Neuron (in vitro differentiated cells): Measurements from ENCODE around the gene MAP2K5.

Source experiments
- H2AFZ ChIP-seq: one replicate; pipeline ENCODE4 v1.6.1; 2013; ENCODE audit warnings: low read depth, mild to moderate bottlenecking, inconsistent platforms, low read length, moderate library complexity
- H3K27me3 ChIP-seq: one replicate; pipeline ENCODE4 v1.6.1; 2013; ENCODE audit warnings: low read length; ENCODE audit not compliant: insufficient read depth
- H3K36me3 ChIP-seq: one replicate; pipeline ENCODE4 v1.6.1; 2013; ENCODE audit warnings: low read length; ENCODE audit not compliant: insufficient read depth
- H3K4me1 ChIP-seq: one replicate; pipeline ENCODE4 v1.6.1; 2013; ENCODE audit warnings: low read length; ENCODE audit not compliant: insufficient read depth
- H3K4me3 ChIP-seq: 2 replicates; pipeline ENCODE4 v1.5.1; 2013; ENCODE audit warnings: mild to moderate bottlenecking, low read length, moderate library complexity
- H3K9me3 ChIP-seq: one replicate; pipeline ENCODE4 v1.6.1; 2013; ENCODE audit warnings: low read length

MAP2K5 gene

GRCh38 chr15:67850336-67850735, 307.8 kb downstream of the MAP2K5 start:
- Histone ChIP-seq H3K27me3 (no peaks in the 10 kb centered on the region), H3K36me3 (no peaks in the 10 kb centered on the region), H3K4me1 (peaks cover 3% of the 10 kb centered on the region), H3K9me3 (no peaks in the 10 kb centered on the region), H2AFZ (no peak overlapping the region), H3K4me3 (no peak overlapping the region)

DNA sequence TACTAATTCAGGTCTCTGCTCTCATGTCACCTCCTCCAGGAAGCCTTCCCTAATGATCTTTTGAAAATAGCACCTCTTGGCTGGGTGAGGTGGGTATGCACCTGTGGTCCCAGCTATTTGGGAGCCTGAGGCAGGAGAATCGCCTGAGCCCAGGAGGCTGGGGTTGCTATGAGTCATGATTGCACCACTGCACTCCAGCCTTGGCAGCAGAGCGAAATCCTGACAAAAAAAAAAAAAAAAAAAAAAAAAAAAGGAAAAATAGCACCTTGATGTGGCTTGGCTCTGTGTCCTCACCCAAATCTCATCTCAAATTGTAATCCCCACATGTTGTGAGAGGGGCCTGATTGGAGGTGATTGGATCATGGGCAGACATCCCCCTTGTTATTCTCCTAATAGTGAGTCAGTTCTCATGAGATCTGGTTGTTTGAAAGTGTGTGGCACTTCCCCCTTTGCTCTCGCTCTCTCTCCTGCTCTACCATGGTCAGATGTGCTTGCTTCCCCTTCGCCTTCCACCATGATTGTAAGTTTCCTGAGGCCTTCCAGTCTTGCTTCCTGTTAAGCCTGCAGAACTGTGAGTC, 308.6 kb downstream of the MAP2K5 start:
- H3K27me3 ChIP-seq: no peaks in the 10 kb centered on the region
- no peaks in the 10 kb centered on the region for H3K4me1 ChIP-seq
- no peaks in the 10 kb centered on the region for H3K9me3 ChIP-seq
- no peak overlapping the region for H2AFZ ChIP-seq
- no peak overlapping the region for H3K4me3 ChIP-seq
- H3K36me3 ChIP-seq: no peaks in the 10 kb centered on the region

- H3K4me1 ChIP-seq: no peaks in the 10 kb centered on the region
- no peaks in the 10 kb centered on the region for H3K27me3 ChIP-seq
- no peak overlapping the region for H3K4me3 ChIP-seq
- no peaks in the 10 kb centered on the region for H3K9me3 ChIP-seq
- no peaks in the 10 kb centered on the region for H3K36me3 ChIP-seq
- no peak overlapping the region for H2AFZ ChIP-seq
These were observed 309.9 kb downstream of the MAP2K5 start for GRCh38 chr15:67852418-67852817.

DNA sequence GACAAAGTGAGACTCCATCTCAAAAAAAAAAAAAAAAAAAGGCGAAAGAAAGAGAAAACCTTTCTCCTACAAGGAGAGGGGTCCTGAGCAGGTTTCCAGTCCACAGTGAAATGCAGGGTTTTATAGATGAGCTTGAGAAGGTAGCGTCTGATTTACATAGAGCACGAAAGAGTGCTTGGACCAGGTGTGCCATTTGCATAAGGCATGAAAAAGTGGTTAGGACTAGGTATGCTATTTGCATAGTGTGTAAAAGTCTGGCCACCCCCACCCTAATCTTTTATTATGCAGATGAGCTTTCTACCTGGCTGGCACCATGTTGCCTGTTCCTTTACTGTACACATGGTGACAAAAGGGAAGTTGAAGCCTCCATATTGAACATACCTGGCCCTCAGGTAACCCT, 311.0 kb downstream of the MAP2K5 start:
- no peaks in the 10 kb centered on the region for H3K4me1 ChIP-seq
- H3K9me3 ChIP-seq: no peaks in the 10 kb centered on the region
- H2AFZ ChIP-seq: no peak overlapping the region
- no peaks in the 10 kb centered on the region for H3K27me3 ChIP-seq
- no peaks in the 10 kb centered on the region for H3K36me3 ChIP-seq
- no peak overlapping the region for H3K4me3 ChIP-seq

DNA sequence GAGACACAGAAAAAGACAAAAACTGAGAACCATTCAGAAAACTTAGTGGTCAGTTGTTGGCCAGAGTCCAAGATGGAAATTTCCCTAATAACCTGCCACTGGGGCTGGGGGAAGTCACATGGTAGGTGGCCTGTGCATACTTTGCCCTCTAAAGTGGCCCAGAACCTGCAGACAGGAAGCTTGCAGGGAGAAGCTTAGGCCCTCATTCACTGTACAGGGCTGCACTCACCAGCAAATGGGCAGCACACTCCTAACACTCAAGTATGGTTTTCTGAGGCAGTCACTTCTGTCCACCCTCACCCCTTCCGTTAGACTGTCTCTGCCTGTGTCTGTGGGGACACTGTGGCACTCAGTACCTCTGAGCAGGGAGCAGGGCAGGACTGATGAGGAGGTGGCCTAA, 311.9 kb downstream of the MAP2K5 start:
- Histone ChIP-seq H3K9me3 (no peaks in the 10 kb centered on the region), H3K4me3 (no peak overlapping the region)

GRCh38 chr15:67855842-67856241, 313.3 kb downstream of the MAP2K5 start:
- Histone ChIP-seq H3K4me1 (no peaks in the 10 kb centered on the region), H2AFZ (no peak overlapping the region), H3K9me3 (no peaks in the 10 kb centered on the region), H3K27me3 (no peaks in the 10 kb centered on the region), H3K4me3 (no peak overlapping the region), H3K36me3 (no peaks in the 10 kb centered on the region)

More for the DNA sequence above, 311.9 kb downstream of the MAP2K5 start:
- H3K36me3 ChIP-seq: no peaks in the 10 kb centered on the region
- H3K4me1 ChIP-seq: no peaks in the 10 kb centered on the region
- no peaks in the 10 kb centered on the region for H3K27me3 ChIP-seq
- no peak overlapping the region for H2AFZ ChIP-seq
